Left colon (tissue), 2 donors: ENCODE data around the gene ITPK1. TPM values are rescaled to one million over a fixed set of nuclear protein-coding genes. Genes with fewer than 3 reads are reported as not detected.

ENCODE experiments used
- ATAC-seq: fragments of 200-7000 bp; cut with Tn5 transposase; one replicate; pipeline ENCODE4 v1.9.1; 2020; ENCODE audit warnings: mild to moderate bottlenecking, moderate library complexity
- DNase-seq, 2 donors: peaks; one replicate each; pipeline ENCODE4 v3.0.0-alpha.2; 2020
- intact Hi-C, 2 donors: fragments of 100-400 bp; cut with DNase I in 1 of 2; cut with micrococcal nuclease in 1 of 2; formaldehyde crosslinking; loops; one replicate each; pipeline versions ENCODE4 v1.11.2 to v1.14.0; 2022; cut with DNase I, micrococcal nuclease
- total RNA-seq, 2 donors: library from RNA; stranded (reverse); fragmentation: NEBNext Ultra II Directional; extraction: Animal tissue kit (Norgen Biotek cat#: 25700); gene quantifications; one replicate each; pipeline ENCODE4 v1.2.1, GENCODE V29; 2021
- donor health status: DM: no; HTN: no; CAD: no.
- donor health status: DM: yes; HTN: yes; CAD: no.

The ITPK1 gene
- total RNA-seq, 2 donors from 2014 or later: 138 to 142 TPM

DNA sequence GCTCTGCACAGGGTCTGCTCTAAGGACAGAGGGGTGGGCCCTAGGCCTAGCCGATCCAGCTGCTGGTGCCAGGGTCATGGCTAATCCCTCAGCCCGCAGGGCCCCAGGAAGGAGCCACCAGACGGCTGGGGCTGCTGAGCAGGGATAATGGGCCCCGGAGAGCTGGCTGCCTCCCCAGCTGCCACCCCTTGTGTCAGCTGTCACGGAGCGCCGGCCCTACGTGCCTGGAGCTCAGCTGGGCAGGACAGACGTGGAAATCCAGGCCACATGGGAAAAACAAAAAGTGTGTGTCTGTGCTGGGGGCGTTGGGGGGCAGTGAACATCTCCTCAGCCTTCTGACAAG, 156.6 kb downstream of the ITPK1 start:
- DNase-seq: no peak
- ATAC-seq: no peak
- intact Hi-C loops: no loop called here

DNA sequence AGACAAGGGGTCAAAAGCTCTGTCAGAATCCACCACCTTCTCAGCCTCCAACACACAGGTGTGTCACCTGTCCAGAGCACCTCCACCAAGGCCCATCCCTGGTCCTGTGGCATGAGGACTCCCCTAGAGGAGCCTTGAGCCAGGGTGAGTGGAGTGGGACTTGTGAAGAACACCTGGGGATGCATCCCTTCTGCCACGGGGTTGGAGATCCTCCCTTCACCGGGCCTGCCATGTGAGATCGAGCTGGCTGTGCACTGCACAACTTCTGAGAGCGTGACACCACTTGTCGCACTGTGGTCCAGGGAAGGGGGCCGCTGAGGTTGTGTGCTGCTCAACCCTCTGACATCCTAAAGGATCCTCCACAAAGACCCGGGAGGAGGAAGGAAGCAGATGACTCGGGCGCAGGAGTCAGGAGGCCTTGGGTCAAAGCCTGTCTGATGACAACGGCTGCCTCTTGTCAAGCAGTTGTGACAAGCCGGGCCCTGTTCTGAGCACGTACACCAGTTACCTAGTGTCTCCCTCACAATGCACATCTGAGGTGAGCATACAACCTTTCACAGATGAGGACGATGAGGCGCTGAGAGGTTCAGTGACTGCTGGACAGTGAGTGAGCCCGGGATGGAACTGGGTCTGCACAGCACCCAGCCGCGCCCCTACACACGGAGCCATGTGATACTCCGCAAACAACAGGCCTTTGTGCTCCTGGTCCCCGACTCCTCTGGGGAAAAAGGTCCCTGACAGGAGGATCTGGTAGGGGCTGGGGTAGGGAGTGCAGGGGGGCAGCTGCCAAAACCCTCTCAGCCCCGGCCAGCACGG, 157.1 kb downstream of the ITPK1 start:
- DNase-seq (no peak), ATAC-seq (no peak)
- intact Hi-C loops: no loop called here

DNA sequence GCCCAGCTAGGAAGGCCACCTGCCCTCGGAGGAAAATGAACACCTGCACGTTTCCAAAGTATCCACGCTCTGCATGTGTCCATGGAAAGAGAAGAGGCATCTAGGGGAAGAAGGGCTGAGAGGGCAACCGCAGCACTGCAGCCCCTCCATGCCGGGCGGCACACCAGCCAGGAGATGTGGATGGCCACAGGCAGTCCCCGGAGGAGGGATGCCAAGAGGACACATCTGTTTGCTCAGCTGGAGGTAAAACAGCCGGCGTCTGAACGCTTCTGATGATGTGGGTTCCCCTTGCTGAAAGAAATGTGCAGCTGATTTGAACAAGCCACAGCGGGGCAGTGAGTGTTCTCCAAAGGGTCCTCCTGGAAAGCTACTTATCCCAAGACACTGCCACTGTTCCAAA, 158.8 kb downstream of the ITPK1 start:
- intact Hi-C loops: no loop called here
- DNase-seq: no peak
- no peak for ATAC-seq

GRCh38 chr14:92955381-92955780, 160.3 kb downstream of the ITPK1 start:
- intact Hi-C loops: no loop called here
- ATAC-seq (no peak), DNase-seq (no peak)

GRCh38 chr14:92954933-92955332, 160.8 kb downstream of the ITPK1 start:
- no peak for ATAC-seq
- intact Hi-C loops: loop anchor here in 1 of 2 donors (5.0 kb wide), 1 partner anchor 182 kb away; no protein-coding TSS in a partner anchor
- no peak for DNase-seq

DNA sequence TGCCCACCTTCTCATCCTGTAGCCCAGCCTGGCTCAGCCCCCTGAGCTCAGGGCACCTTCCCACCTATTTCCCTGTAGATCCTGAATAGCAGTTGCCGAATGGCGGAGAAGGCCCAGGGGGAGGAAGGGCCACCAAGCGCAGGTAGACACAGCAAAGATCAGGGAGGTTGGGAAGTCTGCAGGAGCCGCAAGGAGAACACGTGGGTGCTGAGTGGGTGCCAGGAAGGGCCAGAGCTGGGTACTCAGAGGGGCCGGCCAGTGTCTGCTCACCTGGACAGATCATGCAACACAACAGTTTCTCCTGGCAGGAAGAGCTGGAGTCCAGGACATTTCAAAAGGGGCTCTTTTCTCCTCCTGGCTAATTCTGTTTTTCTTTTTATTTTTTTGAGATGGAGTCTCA, 162.2 kb downstream of the ITPK1 start:
- no peak for ATAC-seq
- DNase-seq: no peak
- intact Hi-C loops: loop anchor here in 1 of 2 donors (5.0 kb wide), 1 partner anchor 184 kb away; no protein-coding TSS in a partner anchor

DNA sequence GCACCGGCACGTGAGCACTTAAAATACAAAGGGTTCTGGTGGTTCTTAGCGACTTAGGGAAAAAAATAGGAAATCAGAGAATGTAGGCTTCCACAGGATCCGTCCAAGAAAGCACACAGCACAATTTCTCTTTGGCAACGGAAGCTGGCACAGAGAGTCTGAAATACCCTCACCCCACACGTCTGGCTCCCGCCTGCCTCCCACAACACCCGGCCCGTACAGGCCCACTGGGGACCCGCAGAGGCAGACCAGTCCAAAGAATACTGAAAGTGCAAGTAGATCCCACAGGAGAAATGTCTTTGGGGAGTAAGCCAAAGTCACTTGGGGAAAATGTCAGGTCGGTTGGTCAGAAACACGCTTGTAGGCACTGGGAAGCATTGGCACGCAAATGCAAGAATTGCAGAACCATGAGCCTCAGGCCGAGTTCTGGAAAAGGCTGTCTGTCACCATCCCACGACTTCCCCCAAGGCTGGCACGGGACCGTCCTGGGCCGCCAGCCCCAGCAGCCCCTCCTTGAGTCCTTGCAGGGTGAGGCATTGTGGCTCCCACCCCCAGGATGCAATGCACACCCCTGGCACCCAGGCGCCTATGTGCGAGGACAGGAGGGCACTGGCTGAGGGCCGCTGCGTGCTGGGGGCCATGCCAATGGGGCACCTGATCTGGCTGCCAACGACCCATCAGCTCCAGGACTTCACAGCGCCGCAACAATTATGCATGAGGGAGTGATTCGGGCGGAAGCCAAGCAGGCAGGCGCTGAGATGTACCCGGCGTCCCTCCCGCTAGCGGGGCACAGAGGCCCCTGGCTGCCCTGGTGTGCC, 163.0 kb downstream of the ITPK1 start:
- no peak for DNase-seq
- intact Hi-C loops: loop anchor here in 1 of 2 donors (5.0 kb wide), 1 partner anchor 185 kb away; no protein-coding TSS in a partner anchor
- no peak for ATAC-seq

- DNase-seq (peak; percentile 63 to 87), ATAC-seq (peak; percentile 87)
- intact Hi-C loops: loop anchor here in 1 of 2 donors (5.0 kb wide), 1 partner anchor 185 kb away; no protein-coding TSS in a partner anchor
Observed at GRCh38 chr14:92951912-92952471, 163.7 kb downstream of the ITPK1 start.

GRCh38 chr14:92951261-92951660, 164.5 kb downstream of the ITPK1 start:
- intact Hi-C loops: loop anchor here in 1 of 2 donors (5.0 kb wide), 1 partner anchor 186 kb away; no protein-coding TSS in a partner anchor
- DNase-seq (no peak), ATAC-seq (no peak)

DNA sequence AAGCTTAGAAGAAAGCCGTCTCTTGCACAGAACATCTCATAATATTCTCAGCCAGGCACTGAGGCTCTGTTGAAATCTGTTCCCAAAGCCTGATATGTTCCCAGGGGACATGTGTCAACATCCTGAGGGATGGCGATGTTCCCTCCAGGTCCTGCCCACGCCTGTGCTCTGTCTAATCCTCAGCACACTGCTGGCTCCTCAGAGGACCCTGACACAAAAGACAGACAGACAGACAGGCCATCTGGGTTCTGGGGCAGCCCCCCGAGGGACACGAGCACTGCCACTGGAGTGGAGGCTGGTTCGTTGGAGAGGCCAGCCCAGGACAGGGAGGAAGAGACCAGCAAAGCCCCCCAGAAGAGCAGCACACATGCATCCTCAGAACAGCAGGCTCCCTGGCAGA, 165.0 kb downstream of the ITPK1 start:
- DNase-seq (no peak), ATAC-seq (no peak)
- intact Hi-C loops: loop anchor here in 1 of 2 donors (5.0 kb wide), 1 partner anchor 187 kb away; no protein-coding TSS in a partner anchor

DNA sequence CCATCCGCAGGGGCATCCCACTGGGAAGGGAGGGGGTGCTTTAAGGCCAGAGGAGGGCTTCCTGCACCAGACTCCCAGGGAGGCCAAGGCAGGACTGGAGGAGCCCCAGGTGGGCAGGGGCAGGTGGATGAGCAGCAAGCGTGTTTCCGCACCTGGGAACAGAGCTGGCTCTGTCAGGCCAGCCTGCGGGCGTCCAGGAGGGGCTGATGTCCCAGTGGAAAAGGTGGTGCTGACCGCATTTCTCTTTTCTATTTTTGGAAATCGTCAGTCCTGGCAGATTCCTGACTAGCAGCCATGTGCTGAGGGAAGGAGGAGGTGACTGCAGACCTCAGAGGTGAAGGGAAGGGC, 165.6 kb downstream of the ITPK1 start:
- intact Hi-C loops: loop anchor here in 1 of 2 donors (5.0 kb wide), 1 partner anchor 187 kb away; no protein-coding TSS in a partner anchor
- ATAC-seq: no peak
- DNase-seq: no peak

- DNase-seq (no peak), ATAC-seq (no peak)
- intact Hi-C loops: loop anchor here (5.0 to 10.0 kb wide), 2 partner anchors 188 to 195 kb away; no protein-coding TSS in a partner anchor
Observed at GRCh38 chr14:92949496-92950192, 166.1 kb downstream of the ITPK1 start.

DNA sequence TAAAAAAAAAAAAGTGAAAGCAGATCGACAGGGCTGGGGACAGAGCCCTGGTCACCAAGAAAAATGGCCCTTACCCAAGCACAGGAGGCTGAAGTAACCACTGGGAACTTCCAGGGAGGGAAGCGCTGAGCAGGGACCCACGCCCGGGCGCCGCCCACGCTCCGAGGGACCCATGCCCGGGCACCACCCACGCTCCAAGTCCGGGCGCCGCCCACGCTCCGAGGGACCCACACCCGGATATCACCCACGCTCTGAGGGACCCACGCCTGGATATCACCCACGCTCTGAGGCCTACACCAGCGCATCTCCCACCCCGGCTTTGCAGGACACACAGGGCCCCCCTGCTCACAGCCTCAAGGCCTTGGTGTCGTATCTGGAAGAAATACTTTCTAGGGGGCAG, 167.1 kb downstream of the ITPK1 start:
- DNase-seq (no peak), ATAC-seq (no peak)
- intact Hi-C loops: loop anchor here in 1 of 2 donors (10.0 kb wide), 1 partner anchor 196 kb away; no protein-coding TSS in a partner anchor

DNA sequence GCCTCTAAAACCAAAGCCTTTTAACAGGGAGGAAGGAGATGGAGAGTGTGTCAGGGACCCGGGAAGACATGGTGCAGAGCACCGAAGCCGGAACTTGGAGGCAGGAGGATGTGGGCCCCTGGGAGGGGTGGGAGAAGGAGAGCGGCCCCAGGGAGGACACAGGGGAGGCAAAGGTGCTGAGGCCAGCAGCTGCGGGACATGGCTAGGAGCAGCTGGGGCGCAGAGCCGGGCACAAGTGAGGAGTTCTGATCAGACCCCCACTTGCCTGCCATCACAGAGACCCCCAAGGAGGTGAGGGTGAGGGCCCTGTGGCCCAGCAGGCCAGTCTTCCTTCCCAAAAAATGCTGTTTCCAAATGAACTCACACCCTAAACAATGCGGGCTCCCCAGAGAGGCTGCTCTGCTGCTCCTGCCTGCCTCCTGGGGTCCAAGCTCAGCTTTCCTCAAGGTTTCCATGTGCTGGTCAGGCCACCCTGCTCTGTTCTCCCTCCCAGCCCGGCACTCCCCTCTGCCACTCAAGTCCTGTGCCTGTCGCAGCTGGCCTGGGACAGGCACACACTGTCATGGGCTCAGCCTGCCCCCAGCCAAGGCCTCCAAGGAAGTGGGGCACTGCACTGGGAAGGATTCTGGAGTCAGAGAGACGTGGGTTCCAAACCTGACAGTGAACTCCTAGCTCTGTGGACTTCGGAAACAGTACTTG, 168.7 kb downstream of the ITPK1 start:
- intact Hi-C loops: loop anchor here in 1 of 2 donors (10.0 kb wide), 1 partner anchor 198 kb away; no protein-coding TSS in a partner anchor
- ATAC-seq (no peak), DNase-seq (no peak)

DNA sequence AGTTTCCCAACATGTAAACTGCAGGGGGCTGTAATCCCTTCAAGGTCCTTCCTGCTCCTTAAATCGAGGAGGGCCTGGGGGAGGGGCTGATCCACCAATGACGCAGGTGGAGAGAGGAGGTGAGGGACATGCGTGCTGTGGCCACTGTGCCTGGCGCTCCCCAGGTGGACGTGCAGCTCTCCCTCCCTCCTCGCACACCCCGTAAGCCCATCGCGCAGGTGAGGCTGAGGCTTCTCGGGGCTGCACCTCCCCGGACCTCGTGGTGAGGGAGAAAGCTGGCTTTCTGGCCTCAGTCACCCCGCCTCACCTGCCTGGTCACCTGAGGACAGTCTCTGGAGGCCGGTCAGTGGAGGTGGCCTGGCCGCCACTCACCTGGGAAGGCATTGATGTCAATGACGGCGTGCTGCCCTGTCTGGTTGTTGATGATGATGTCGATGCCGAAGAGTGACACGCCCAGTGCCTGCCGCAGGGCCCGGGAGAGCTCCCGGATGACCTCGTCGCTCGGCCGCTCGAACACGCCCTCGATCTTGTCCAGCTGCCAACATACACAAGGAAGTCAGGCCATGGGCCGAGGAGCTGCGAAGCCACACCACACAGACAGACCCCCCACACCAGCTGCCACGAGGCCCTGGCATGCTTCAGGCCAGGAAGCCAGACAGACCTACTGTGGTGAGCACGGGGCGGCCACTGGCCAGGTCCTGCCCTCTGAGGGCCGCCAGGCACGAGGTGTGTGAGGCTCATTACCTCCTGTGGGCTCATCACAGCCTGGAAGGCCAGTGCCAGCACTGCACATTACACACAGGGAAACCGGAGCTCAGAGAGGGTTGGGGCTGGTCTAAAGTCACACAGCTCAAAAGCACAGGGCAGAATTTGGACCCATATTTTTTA, 169.5 kb downstream of the ITPK1 start:
- intact Hi-C loops: loop anchor here in 1 of 2 donors (10.0 kb wide), 1 partner anchor 199 kb away; no protein-coding TSS in a partner anchor
- ATAC-seq: peak; percentile 93
- DNase-seq: peak; percentile 92 to 93

GRCh38 chr14:92945544-92945943, 170.2 kb downstream of the ITPK1 start:
- DNase-seq (no peak), ATAC-seq (no peak)
- intact Hi-C loops: loop anchor here in 1 of 2 donors (10.0 kb wide), 1 partner anchor 199 kb away; no protein-coding TSS in a partner anchor

GRCh38 chr14:92944976-92945375, 170.7 kb downstream of the ITPK1 start:
- DNase-seq: no peak
- ATAC-seq: no peak
- intact Hi-C loops: loop anchor here in 1 of 2 donors (10.0 kb wide), 1 partner anchor 200 kb away; no protein-coding TSS in a partner anchor
